Measurements from ENCODE around the gene ALDH16A1. TPM values are rescaled to one million over a fixed set of nuclear protein-coding genes. Genes with fewer than 3 reads are reported as not detected.

ALDH16A1 gene
- total and polyA plus RNA-seq, 2 donors (not counting 3 experiments of a cell fraction or from before 2014, with no cell fraction given), result 27.6 to 33.2 TPM

DNA sequence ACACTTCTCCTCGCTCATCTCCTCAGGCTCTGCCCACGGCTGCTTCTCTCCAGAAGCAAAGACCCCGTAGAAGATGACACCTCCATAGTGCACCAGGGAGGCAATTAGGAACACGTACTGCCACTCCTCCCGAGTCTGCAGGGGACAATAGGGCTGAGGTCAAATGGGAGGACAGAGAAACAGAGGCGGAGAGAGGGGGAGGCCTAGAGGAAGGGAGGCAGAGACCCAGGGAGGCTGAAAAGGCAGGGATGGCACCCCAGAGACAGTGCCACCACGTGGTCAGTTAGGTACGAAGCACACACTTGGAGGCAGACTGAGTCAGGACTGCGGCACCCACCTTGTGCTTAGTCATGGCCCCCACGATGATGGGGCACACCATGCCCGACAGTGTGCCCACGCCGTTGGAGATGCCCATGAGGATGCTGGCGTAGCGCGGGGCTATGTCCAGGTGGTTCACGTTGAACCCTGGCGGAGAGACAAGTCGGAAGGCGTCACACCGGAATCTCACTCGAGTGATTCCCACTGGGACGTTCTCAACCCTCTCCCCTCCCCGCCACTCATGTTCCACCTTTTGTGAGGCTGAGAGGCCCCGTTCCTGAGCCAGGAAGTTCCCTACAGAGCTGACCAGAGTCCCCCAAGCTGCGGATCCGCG is 22.2 kb upstream of the ALDH16A1 start:
- TF ChIP-seq JUN (IDR thresholded peaks at IDR 0.05; ENCODE audit: borderline replicate concordance, insufficient read depth, insufficient read length, low read depth), result no peak
- TF ChIP-seq EZH2 (IDR thresholded peaks at IDR 0.05; ENCODE audit: borderline replicate concordance, low read depth, low read length, severe bottlenecking), result no peak
- no peak for TF ChIP-seq GATA2 (IDR thresholded peaks at IDR 0.05; ENCODE audit: insufficient read depth, insufficient read length, low read depth, low read length)
- TF ChIP-seq, protein P1, sequence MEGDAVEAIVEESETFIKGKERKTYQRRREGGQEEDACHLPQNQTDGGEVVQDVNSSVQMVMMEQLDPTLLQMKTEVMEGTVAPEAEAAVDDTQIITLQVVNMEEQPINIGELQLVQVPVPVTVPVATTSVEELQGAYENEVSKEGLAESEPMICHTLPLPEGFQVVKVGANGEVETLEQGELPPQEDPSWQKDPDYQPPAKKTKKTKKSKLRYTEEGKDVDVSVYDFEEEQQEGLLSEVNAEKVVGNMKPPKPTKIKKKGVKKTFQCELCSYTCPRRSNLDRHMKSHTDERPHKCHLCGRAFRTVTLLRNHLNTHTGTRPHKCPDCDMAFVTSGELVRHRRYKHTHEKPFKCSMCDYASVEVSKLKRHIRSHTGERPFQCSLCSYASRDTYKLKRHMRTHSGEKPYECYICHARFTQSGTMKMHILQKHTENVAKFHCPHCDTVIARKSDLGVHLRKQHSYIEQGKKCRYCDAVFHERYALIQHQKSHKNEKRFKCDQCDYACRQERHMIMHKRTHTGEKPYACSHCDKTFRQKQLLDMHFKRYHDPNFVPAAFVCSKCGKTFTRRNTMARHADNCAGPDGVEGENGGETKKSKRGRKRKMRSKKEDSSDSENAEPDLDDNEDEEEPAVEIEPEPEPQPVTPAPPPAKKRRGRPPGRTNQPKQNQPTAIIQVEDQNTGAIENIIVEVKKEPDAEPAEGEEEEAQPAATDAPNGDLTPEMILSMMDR (IDR thresholded peaks at IDR 0.05; ENCODE audit: extremely low read depth in 1 of 2, insufficient read depth in 1 of 2, low read depth in 1 of 2, low read length in 2 of 2), result peak; percentile 17 to 27
- TF ChIP-seq, protein P2, sequence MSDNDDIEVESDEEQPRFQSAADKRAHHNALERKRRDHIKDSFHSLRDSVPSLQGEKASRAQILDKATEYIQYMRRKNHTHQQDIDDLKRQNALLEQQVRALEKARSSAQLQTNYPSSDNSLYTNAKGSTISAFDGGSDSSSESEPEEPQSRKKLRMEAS (IDR thresholded peaks at IDR 0.05; ENCODE audit: insufficient read depth, insufficient read length), result peak; percentile 68
- no peak for TF ChIP-seq POLR2AphosphoS5 (IDR thresholded peaks at IDR 0.05; ENCODE audit: insufficient read depth, low read depth, low read length)
- TF ChIP-seq FOS (IDR thresholded peaks at IDR 0.05; ENCODE audit: borderline replicate concordance, insufficient read depth, low read length), result no peak
- Histone ChIP-seq H3K9me1 (replicated peaks; ENCODE audit: control insufficient read depth, extremely low read depth, insufficient read depth, low read length) (no peaks in the 10 kb centered on the region), H3K9me3 (replicated peaks; ENCODE audit: control insufficient read depth, insufficient read depth, low read length) (no peaks in the 10 kb centered on the region), H3K4me1 (ENCODE audit: control insufficient read depth, extremely low read depth, insufficient read depth, low read length) (no peaks in the 10 kb centered on the region), H3K79me2 (ENCODE audit: control insufficient read depth, insufficient read depth, low read length) (no peaks in the 10 kb centered on the region), H3K27me3 (ENCODE audit: control insufficient read depth in 2 of 2, insufficient read depth in 2 of 2, low read length in 2 of 2) (peaks cover 71 to 77% of the 10 kb centered on the region in 2 experiments), H3K4me2 (ENCODE audit: insufficient read depth, low read length) (no peak overlapping the region), H3K9ac (replicated peaks; ENCODE audit: extremely low read depth, insufficient read depth, low read length) (no peak overlapping the region), H2AFZ (ENCODE audit: low read depth, low read length) (no peak overlapping the region), H3K36me3 (ENCODE audit: control insufficient read depth in 2 of 2, extremely low read depth in 1 of 2, insufficient read depth in 2 of 2, low read length in 2 of 2) (no peaks in the 10 kb centered on the region), H4K20me1 (replicated peaks; ENCODE audit: control insufficient read depth, extremely low read depth, insufficient read depth, low read length) (no peaks in the 10 kb centered on the region), H3K4me3 (replicated peaks in 1 of 3; ENCODE audit: insufficient read depth in 1 of 3, low read depth in 1 of 3, low read length in 3 of 3) (no peak overlapping the region), H3K27ac (ENCODE audit: insufficient read depth, low read depth, low read length) (no peak overlapping the region)
- dilution Hi-C loops (cut with MboI; ENCODE audit: extremely low pct_ligation_motif_present, low sequenced_read_pairs) (no loop called here), intact Hi-C loops (cut with micrococcal nuclease) (no loop called here)
- ChIA-PET CTCF (no interaction called here), POLR2A (no interaction called here)
- FAIRE-seq, result no peak
- BruUV-seq (replicated peaks), result no TSS peak
- no peak for DNase-seq (ENCODE audit: low read depth, low spot score)
